GM18507 (cell line): ENCODE data around the gene MGMT.

Source experiments
- DNase-seq: peaks from one replicate; pipeline ENCODE4 v3.0.0; 2011; ENCODE audit warnings: low read depth; ENCODE audit not compliant: insufficient read length; ENCODE audit errors: extremely low spot score
- FAIRE-seq: peaks from 2 replicates; lab custom pipeline; 2011; peaks lifted over from hg19 to GRCh38; lab: Jason Lieb, UNC

Gene MGMT

GRCh38 chr10:129560361-129560760 is 93.3 kb downstream of the MGMT start:
- FAIRE-seq (no peak), DNase-seq (no peak)

DNA sequence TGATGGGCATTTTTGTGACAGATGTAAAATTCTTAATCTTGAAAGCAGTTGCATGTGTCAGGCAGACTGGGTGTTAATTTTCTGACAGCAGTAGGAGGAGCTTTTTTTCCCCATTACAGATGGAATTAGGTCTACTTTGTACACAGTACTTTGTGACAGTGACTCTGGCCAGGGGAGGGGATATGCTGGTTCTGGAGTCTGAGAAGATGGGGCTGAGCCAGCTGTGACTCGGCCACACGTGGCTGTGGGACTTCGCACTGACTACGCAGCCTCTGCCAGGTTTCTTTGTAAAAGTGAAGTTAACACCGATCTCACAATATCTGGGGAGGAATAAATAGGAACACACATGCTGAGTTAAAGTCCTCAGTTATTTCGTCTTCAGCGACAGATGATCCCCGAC is 95.4 kb downstream of the MGMT start:
- no peak for FAIRE-seq

GRCh38 chr10:129564923-129565322 is 97.9 kb downstream of the MGMT start:
- FAIRE-seq = no peak
- no peak for DNase-seq

More for the DNA sequence above, 95.4 kb downstream of the MGMT start:
- no peak for DNase-seq

DNA sequence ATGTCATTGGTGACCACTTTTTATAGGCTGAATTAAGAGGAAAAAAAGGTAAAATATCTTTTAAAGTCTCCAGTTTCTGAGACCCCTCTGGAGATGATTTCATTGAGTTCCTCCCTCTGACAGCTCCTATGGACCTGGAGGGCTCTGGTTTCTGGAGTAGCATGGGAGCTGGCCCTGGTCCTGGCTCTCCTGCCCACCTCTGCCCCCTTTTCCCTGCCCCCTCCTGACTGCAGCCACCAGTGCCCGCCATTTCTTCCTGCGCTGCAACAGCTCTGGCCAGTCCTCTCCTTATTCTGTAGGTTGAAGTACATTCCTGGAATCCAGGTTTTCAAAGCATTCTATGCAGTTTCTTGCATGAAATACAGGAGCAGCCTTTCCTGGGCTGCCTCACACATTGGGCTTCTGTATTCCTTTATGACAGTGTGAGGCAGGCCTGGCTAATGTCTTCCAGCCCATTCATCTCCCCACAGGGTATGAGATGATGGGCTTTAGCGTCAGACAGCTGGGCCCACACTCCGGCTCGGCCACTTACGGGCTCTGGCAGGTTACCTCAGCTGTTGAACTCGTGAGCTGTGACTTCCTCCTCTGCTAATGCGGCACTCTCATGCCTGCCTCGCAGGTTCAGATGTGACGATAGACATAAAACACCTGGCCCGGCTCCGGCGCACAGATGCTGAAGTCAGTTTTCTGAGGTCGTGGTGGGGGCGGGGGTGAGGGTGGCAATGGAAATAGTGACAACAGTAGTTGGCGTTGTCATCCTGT is 101.7 kb downstream of the MGMT start:
- FAIRE-seq (no peak), DNase-seq (no peak)

DNA sequence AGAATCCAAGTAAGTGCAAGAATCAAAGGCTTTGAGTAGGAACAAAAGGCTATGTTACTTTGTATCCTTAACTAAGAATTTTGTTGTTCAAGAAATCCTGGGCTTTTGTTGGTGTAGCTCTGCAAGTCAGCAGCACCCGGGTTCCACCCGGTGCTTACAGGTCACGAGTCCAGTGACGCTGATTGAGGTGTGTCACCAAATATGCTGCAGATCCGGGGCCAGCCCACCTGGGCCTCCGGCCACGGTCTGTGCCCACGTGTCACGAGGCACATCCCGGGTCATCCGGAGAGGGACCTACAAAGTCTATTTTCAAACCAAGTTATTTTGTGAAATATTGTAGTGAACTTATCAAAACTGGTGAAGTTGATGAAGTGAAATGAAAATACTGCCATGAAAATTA is 103.1 kb downstream of the MGMT start:
- FAIRE-seq (no peak), DNase-seq (no peak)

- no peak for DNase-seq
- FAIRE-seq = no peak
Measured at GRCh38 chr10:129579228-129579627, 112.2 kb downstream of the MGMT start.

DNA sequence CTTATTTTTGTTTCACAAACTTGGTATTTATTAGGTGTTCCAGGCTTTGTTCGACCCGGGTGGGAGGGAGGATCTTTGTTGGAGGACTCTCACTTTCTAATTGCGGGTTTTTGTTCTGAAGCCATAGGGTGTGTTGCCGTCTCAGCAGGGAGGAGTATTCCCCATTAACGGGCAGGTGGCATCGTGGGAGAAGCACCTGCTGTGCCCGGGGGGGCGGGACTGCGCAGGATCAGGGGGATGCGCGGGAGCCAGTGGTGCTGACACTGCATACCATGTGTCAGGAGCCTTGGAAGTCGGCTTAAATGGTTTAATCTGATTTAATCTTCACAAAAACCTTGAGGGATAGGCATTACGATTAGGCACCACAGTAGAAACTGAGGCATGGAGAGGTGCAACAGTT is 113.0 kb downstream of the MGMT start:
- no peak for FAIRE-seq
- no peak for DNase-seq

GRCh38 chr10:129580901-129581300 is 113.9 kb downstream of the MGMT start:
- no peak for DNase-seq
- no peak for FAIRE-seq

- no peak for DNase-seq
- FAIRE-seq = no peak
Measured at GRCh38 chr10:129581827-129582411, 114.9 kb downstream of the MGMT start.

- FAIRE-seq = no peak
- no peak for DNase-seq
Measured at GRCh38 chr10:129583831-129584230, 116.8 kb downstream of the MGMT start.

DNA sequence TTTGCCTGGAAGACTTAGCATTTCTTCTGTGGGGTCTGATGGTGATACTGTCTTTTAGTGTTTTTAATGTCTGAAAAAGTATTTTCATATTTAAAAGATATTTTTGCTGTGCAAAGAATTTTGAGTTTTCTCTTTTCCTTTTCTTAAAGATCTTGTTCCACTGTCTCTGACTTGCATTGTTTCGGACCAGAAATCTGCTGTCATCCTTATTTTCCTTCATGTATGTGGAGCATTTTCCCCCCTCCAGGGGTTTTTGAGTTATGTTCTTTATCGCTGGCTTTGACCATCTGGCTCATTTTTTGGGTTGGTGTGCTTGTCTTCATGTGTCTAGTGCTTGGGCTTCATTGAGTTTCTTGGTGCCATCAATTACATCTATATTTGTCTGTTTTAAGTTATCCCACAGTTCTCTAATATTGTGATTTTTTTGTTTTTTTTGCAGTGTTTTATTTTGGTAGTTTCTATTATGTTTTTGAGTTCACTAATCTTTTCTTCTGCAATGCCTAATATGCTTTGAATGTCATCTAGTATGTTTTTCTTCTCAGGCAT is 119.9 kb downstream of the MGMT start:
- FAIRE-seq (no peak), DNase-seq (no peak)

GRCh38 chr10:129589546-129589945 is 122.5 kb downstream of the MGMT start:
- DNase-seq (no peak), FAIRE-seq (no peak)

DNA sequence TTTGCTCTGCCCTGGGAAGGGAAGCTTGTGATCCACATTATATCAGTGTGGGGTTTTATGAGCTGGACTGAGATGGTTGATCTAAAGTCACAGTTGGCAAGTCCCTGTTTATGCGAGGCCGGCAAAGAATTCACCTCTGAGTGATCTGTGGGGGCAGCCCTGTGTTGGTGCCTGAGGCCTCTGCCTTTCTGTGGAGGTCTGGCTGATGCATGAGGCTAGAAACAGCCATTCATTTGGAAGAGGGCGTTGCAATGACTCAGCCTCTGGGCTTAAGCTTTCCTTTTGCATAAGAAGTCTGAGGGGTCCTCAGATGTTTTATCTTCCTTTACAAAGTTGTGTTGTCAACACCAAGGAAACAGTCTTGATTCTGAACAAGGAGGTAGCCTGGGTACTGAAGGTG is 126.9 kb downstream of the MGMT start:
- no peak for DNase-seq
- no peak for FAIRE-seq

GRCh38 chr10:129594811-129595210 is 127.8 kb downstream of the MGMT start:
- DNase-seq = no peak
- no peak for FAIRE-seq

GRCh38 chr10:129598413-129598812 is 131.4 kb downstream of the MGMT start:
- DNase-seq (no peak), FAIRE-seq (no peak)

GRCh38 chr10:129599160-129599559 is 132.1 kb downstream of the MGMT start:
- DNase-seq (no peak), FAIRE-seq (no peak)

DNA sequence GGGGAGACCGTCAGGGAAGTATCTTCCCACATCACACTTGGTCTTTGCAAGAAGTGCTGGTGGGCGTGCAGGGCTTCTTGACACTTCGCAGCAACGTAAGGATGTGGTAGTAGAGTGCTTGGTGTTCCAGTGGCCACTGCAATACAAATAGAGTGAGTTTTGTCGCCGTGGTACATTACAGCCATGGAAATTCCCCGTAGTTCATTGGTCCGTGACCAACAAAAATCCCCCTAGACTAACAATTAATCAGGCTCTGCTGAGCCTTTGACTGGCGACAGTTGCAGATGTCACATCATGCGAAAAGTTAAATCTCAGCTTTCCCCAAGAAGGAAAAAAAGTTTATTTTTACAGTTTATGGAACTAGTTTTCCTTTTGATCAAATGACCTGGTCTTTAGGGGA is 134.7 kb downstream of the MGMT start:
- FAIRE-seq (peak; percentile 76), DNase-seq (peak; percentile 11)

- DNase-seq = no peak
- no peak for FAIRE-seq
Measured at GRCh38 chr10:129602938-129603535, 136.0 kb downstream of the MGMT start.

DNA sequence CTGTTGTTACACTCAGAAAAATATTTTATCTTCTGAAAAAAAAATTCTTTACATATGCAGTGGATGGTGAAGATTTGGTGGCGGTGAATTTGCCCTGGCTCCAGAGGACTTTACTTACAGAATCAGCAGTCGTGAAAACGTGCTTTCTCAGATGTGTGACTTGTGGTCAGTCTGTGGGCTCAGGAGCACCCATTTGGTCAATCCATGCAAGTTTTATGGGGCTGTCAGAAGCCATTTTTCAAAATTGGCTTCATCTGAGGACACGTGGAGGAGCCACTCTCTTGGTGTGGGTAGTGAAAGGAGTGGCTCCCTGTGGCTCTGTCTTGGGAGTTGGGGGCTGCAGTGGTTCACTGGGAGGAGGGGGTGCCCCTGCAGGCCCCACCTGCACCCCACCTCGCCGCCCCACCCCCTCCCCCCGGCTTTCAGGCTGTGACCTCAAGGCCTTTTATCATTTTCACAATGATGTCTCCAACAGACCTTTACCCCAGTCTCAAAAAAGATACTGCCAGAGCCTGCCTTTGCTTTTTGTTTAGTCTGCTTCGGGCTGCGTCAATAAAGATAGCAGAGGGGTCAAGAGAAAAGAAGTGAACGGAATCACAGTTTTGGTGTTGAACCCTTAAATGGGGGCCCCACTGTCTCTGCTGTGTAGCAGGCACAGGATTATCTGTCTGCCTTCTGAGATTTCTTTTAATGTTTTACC is 137.4 kb downstream of the MGMT start:
- DNase-seq = no peak
- peak; percentile 62 for FAIRE-seq
